Embryonic facial prominence (tissue), 1 donor: ENCODE measurements around the gene CARMIL1.
"Not testable (repeated sequence)": the region's sequence is repeated elsewhere in the genome, so short reads cannot be mapped to it uniquely, and the experiment has no call there.

ENCODE experiments used
- DNase-seq: peaks from one replicate; pipeline ENCODE4 v3.0.0-alpha.2; 2016; ENCODE audit errors: extremely low spot score

The CARMIL1 gene

GRCh38 chr6:25444521-25444920 is 165.3 kb downstream of the CARMIL1 start:
- DNase-seq: not testable (repeated sequence)

DNA sequence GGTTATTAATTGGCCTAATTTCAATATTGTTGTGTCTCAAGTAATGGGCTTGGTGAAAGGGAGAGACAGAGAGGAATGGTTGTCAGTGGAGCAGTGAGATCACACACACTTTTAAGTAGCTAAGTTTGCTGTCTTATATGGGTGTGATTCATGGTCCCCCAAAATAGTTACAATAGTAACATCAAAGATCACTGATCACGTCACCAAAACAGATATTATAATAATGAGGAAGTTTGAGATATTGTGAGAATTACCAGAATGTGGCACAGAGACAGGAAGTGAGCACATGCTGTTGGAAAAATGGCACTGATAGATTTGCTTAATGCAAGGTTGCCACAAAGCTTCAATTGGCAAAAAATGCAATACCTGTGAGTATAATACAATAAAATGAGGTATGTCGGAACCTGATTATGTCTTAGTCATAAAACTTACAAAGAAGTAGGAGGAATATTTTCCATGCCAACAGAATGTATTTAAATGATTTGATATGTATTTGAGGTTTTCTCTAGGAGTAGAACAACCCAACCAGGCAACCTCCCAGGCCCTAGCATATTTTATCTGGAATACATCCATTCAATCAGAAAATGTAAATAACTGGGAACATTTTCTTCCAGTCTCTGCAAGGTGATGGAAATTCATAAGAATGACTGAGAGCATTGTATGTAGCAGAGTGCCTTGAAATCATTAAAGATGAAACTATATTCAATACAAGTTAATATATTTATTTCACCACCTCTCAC is 167.8 kb downstream of the CARMIL1 start:
- no peak for DNase-seq

DNA sequence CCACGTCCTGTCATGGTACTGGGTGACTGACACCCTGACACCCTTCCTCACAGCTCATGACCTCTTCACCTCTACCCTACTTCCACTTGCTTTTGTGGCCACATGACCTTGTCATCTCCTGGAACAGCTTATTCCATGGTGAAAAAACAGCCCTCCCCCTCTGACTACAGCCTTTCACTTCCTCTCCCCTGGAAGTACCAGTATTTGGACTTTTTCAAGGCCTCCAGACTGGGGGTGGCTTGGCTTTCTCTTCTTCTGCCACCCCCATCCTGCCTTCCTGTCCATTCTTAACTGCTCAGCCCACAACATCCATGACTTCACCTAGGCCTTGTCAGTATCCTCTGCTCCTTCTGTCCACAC is 168.4 kb downstream of the CARMIL1 start:
- DNase-seq: no peak

DNA sequence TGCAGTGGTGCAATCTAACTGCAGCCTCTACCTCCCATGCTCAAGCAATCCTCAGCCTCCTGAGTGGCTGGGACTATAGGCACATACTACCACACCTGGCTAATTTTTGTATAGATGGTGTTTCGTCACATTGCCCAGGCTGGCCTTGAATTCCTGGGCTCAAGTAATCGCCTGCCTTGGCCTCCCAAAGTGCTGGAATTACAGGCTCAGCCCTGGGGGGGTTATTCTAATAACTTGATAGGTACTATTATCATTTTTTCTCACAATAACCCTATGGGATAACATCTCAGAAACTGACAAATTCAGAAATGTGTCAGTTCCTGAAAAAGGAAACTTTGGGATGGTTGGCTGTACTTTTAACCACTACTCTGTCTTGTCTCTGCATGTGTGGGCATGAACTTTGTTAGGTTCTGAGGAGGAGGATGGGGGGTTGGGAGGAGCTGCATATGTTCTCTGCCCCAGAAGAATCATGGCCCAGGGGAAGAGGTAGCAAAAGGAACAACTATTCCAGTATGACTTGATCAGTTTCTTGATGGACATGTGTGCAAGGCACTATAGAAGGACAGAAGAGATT is 169.9 kb downstream of the CARMIL1 start:
- DNase-seq: no peak

DNA sequence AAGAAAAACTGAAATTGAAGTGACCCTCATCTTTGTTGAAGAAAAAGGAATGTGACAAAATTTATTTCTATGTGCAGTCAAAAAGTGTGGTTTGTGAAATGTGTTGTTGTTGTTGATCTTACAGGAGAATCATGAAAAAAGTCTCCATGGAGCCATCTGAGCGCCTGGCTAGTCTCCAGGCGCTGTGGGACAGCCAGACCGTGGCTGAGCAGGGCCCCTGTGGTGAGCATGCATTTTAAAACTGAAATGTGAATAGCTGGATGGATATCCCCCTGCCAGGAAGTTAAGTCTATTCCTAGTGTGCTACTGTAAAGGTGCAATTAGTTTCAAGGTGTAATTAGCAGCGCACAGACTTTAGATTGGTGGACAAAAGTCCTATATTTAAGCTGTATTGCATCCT is 170.6 kb downstream of the CARMIL1 start:
- DNase-seq: no peak

- no peak for DNase-seq
These were observed 171.5 kb downstream of the CARMIL1 start for GRCh38 chr6:25450469-25451198.

GRCh38 chr6:25452031-25452430 is 172.9 kb downstream of the CARMIL1 start:
- DNase-seq: no peak

DNA sequence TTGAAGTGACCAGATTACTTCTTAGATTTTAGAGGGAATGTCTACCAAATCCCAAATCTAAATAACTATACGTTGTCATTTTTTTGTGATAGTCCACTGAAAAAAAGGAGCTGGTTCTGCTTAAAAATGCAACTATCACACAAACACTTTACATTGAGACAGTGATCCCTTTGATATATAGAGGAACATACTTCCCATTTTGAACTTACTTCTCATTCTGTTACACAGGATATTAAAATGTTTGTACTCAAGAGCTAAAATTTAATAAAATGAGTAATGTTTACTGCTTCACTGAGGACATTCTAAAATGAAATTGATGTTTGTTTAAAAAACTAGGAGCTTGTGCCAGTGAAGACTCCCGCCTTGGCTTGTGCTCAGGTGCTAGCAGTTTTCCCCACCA is 174.1 kb downstream of the CARMIL1 start:
- no peak for DNase-seq

DNA sequence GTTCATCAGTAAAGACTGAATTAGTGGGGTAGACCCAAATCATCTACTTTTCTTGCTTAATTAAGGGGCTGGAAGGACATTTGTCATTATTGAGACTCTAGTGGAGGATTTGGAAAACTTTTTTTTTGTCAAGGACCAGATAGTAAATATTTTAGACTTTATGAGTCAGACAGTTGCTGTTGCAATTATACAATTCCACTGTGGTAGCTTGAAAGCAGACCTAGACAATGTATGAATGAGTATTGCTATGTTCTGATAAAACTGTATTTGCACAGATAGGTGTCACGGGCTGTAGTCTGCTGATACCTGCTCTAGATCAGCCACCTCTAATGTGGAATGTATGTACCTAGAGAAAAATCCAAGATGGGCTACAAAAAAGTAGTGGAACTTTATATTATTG is 175.0 kb downstream of the CARMIL1 start:
- no peak for DNase-seq

- DNase-seq: no peak
These were observed 177.3 kb downstream of the CARMIL1 start for GRCh38 chr6:25456249-25457040.

GRCh38 chr6:25457516-25457915 is 178.3 kb downstream of the CARMIL1 start:
- DNase-seq: no peak

- no peak for DNase-seq
These were observed 179.3 kb downstream of the CARMIL1 start for GRCh38 chr6:25458485-25458884.

- DNase-seq: no peak
These were observed 183.2 kb downstream of the CARMIL1 start for GRCh38 chr6:25462235-25462897.

GRCh38 chr6:25463441-25463840 is 184.3 kb downstream of the CARMIL1 start:
- no peak for DNase-seq

DNA sequence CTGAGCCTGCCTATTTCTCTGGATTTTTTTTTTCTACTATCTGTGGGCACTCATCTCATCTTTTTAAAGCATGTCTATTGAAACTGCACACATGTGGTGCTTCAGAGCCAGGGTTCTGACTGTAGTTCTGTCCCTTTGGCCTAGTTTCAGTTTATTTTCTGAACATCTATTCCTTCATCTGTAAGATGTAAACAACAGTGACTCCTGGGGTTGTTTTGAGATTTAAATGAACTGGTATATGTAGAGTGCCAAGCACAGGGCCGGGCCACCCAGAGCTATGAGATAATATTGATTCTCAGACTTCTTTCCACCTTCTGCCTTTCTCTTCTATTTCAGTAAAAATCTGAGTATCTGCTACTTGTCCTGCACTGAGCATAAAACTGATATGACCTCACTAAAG is 185.1 kb downstream of the CARMIL1 start:
- DNase-seq: no peak

GRCh38 chr6:25465941-25466340 is 186.8 kb downstream of the CARMIL1 start:
- DNase-seq: no peak

- no peak for DNase-seq
These were observed 189.7 kb downstream of the CARMIL1 start for GRCh38 chr6:25468881-25469280.

DNA sequence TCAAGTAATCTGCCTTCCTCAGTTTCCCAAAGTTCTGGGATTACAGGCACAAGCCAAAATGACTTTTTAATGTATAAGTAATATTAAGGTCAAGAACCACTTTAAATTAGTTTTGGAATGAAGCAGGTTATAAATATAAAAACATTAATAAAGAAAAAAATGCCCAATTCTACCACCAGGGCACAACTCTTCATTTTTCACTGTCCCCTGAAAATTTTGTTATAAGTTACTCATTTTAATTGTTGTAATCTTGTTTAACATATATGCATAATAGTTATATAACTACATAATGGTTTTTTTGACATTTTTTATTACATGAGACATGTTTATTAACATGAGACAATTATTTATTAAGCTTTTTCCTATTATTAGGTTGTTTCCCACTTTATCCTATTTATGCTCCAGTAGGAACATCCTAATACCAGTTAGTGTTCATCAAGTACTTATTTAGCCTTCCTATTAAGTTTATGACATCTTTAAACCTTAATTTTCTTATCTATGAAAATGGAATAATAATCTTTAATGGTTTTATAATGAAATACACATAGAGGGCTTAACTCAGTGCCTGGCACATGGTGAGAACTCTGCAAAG is 190.7 kb downstream of the CARMIL1 start:
- DNase-seq: no peak

- DNase-seq: no peak
These were observed 193.1 kb downstream of the CARMIL1 start for GRCh38 chr6:25472306-25472705.

DNA sequence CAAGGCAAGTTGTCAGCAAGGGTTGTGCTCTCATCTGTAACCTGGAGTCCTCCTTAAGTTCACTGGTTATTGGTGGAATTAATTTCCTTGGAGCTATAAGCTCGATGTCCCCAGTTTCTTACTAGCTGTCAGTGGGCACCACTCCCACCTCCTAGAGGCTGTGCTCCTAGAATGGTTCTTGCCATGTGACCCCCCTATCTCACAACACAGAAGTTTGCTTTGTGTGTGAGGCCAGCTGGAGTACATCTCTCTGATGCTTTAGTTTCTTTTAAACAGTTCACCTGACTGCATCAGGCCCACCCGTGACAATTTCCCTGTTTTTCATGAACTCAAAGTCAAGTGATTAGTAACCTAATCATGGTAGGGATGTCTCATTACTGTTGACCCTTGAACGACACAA is 193.7 kb downstream of the CARMIL1 start:
- no peak for DNase-seq

GRCh38 chr6:25473447-25473846 is 194.3 kb downstream of the CARMIL1 start:
- DNase-seq: no peak
